ENCODE data around the gene PKD1.
"Not testable (repeated sequence)": the region's sequence is repeated elsewhere in the genome, so short reads cannot be mapped to it uniquely, and the experiment has no call there.

Gene PKD1

GRCh38 chr16:2109271-2109580 is 26.5 kb downstream of the PKD1 start:
- H3K4me3 ChIP-seq (ENCODE audit: low read depth, low read length) = not testable (repeated sequence)

GRCh38 chr16:2108446-2109270 is 27.0 kb downstream of the PKD1 start:
- not testable (repeated sequence) for H3K4me3 ChIP-seq (ENCODE audit: low read depth, low read length)

GRCh38 chr16:2107791-2108125 is 27.9 kb downstream of the PKD1 start:
- not testable (repeated sequence) for H3K4me3 ChIP-seq (ENCODE audit: low read depth, low read length)

- not testable (repeated sequence) for H3K4me3 ChIP-seq (ENCODE audit: low read depth, low read length)
Observed at GRCh38 chr16:2107121-2107790, 28.4 kb downstream of the PKD1 start.

- H3K4me3 ChIP-seq (ENCODE audit: low read depth, low read length) = not testable (repeated sequence)
Observed at GRCh38 chr16:2106211-2106610, 29.5 kb downstream of the PKD1 start.

- H3K4me3 ChIP-seq (ENCODE audit: low read depth, low read length) = not testable (repeated sequence)
Observed at GRCh38 chr16:2105769-2106168, 29.9 kb downstream of the PKD1 start.

GRCh38 chr16:2105291-2105690 is 30.4 kb downstream of the PKD1 start:
- H3K4me3 ChIP-seq (ENCODE audit: low read depth, low read length) = not testable (repeated sequence)

- H3K4me3 ChIP-seq (ENCODE audit: low read depth, low read length) = not testable (repeated sequence)
Observed at GRCh38 chr16:2104464-2104863, 31.2 kb downstream of the PKD1 start.

- TF ChIP-seq CTCF (IDR thresholded peaks at IDR 0.05; ENCODE audit: low read depth, low read length) = no peak
- H3K4me3 ChIP-seq (ENCODE audit: low read depth, low read length) = no peak overlapping the region
Observed at GRCh38 chr16:2102471-2102870, 33.2 kb downstream of the PKD1 start.

- not testable (repeated sequence) for H3K4me3 ChIP-seq (ENCODE audit: low read depth, low read length)
Observed at GRCh38 chr16:2101581-2101980, 34.1 kb downstream of the PKD1 start.

GRCh38 chr16:2097689-2098088 is 38.0 kb downstream of the PKD1 start:
- H3K4me3 ChIP-seq (ENCODE audit: low read depth, low read length) = not testable (repeated sequence)

- H3K4me3 ChIP-seq (ENCODE audit: low read depth, low read length) = no peak overlapping the region
- no peak for TF ChIP-seq CTCF (IDR thresholded peaks at IDR 0.05; ENCODE audit: low read depth, low read length)
Observed at GRCh38 chr16:2096853-2097595, 38.7 kb downstream of the PKD1 start.

GRCh38 chr16:2095918-2096582 is 39.6 kb downstream of the PKD1 start:
- no peak overlapping the region for H3K4me3 ChIP-seq (ENCODE audit: low read depth, low read length)
- TF ChIP-seq CTCF (IDR thresholded peaks at IDR 0.05; ENCODE audit: low read depth, low read length) = no peak
